ENCODE results near the gene DYNC2H1.

DNA sequence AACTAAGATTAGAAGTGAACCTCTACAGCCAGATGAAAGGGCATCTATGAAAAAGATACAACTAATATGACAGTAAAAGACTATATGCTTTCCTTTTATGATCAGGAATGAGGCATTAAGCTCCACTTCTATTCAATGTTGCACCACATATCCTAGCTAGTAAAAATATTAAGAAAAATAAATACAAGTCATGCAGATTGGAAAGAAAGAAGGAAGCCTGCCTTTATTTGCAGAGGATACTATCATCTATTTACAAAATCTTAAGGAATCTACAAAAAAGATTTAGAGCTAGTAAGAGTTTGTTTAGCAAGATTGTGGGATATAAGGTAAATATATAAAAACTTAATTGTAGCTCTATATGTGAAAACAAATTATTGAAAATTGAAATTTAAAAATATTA lies 308.8 kb downstream of the DYNC2H1 start:
- TF ChIP-seq CREB1 (CRISPR knock-in tag; IDR thresholded peaks at IDR 0.05) (no peak), KAT7 (CRISPR knock-in tag; IDR thresholded peaks at IDR 0.05; ENCODE audit: borderline replicate concordance) (no peak), CTCF (IDR thresholded peaks at IDR 0.05) (no peak), MYBL2 (CRISPR knock-in tag; IDR thresholded peaks at IDR 0.05) (no peak)

Measured in WTC11 (cell line).